GM12892 (cell line): ENCODE results near the gene REXO4.

Experiments
- POLR2AphosphoS5 ChIP-seq: IDR thresholded peaks from 2 replicates; pipeline ENCODE4 v1.6.1; 2011; ENCODE audit warnings: low read depth, low read length, control low read depth
- TAF1 ChIP-seq: IDR thresholded peaks from 2 replicates; pipeline ENCODE4 v1.6.1; 2011; ENCODE audit warnings: low read depth, mild to moderate bottlenecking, control low read depth, low read length, borderline replicate concordance

GRCh38 chr9:133430244-133430643 is 12.4 kb upstream of the REXO4 start:
- no peak for TF ChIP-seq TAF1
- no peak for TF ChIP-seq POLR2AphosphoS5
